ENCODE results near the gene KLHL14. TPM values are rescaled to one million over a fixed set of nuclear protein-coding genes. Genes with fewer than 3 reads are reported as not detected.
A peak's percentile ranks its signal among the peaks of the same experiment; 100 is the strongest.
"Not testable (repeated sequence)": the region's sequence is repeated elsewhere in the genome, so short reads cannot be mapped to it uniquely, and the experiment has no call there.

The KLHL14 gene
- total RNA-seq, 4 donors from 2014 or later, result 18.9 to 36.5 (median 29.3) TPM

DNA sequence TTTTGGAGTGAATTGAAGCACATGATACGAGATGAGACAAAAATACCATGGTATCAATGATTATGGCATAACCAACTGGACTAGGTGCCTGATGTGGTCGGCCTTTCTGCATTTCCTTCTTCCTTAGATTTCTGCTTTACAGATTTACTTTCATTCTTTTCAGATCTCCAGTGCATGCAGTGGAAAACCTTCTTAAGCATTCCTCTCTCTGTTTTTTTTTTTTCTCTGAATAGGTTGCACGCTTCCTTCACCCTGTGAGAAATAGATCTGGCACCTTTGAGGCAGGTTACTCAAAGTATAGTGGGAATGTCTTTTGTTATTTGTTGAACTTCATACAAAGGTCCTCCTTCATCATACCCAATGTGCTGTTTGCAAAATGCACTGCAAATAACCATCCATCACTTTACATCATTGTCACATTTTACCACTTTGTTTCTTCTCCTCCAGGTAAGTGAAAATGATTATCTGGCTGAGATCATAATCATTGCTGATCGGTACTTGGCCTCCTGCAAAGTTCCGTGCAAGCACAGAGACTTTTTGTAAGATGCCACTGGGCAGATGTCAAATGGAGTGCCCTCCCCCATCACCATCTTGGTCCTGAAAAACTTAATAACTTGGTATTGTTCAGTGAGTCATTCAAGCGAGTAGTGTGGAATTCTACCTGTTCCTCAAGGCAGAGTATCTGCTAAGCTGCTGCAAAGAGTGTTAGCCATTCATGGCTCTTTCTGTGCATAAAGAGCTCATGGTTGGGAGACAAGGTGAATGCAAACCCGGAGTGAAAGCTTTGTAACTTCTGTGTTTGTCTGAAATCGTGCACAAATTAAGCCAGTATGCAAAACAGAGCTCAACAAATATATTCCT lies 30.0 kb upstream of the KLHL14 start:
- TF ChIP-seq, protein P1, sequence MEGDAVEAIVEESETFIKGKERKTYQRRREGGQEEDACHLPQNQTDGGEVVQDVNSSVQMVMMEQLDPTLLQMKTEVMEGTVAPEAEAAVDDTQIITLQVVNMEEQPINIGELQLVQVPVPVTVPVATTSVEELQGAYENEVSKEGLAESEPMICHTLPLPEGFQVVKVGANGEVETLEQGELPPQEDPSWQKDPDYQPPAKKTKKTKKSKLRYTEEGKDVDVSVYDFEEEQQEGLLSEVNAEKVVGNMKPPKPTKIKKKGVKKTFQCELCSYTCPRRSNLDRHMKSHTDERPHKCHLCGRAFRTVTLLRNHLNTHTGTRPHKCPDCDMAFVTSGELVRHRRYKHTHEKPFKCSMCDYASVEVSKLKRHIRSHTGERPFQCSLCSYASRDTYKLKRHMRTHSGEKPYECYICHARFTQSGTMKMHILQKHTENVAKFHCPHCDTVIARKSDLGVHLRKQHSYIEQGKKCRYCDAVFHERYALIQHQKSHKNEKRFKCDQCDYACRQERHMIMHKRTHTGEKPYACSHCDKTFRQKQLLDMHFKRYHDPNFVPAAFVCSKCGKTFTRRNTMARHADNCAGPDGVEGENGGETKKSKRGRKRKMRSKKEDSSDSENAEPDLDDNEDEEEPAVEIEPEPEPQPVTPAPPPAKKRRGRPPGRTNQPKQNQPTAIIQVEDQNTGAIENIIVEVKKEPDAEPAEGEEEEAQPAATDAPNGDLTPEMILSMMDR (IDR thresholded peaks at IDR 0.05), result no peak
- TF ChIP-seq POLR2A (IDR thresholded peaks at IDR 0.05), result no peak
- Histone ChIP-seq H3K36me3 (no peaks in the 10 kb centered on the region), H3K27me3 (no peaks in the 10 kb centered on the region), H3K27ac (peak overlapping the region; percentile 62 to 84 (median 75)), H3K9me3 (no peaks in the 10 kb centered on the region), H3K4me3 (replicated peaks in 1 of 3) (no peak overlapping the region), H3K4me1 (peaks cover 35 to 42% of the 10 kb centered on the region in 2 donors)
- DNase-seq, result peak in 1 of 2 donors; percentile 9
- intact Hi-C loops (cut with DNase I), result no loop called here
- 38% methylated on average over 8 of the region's 8 CpGs for WGBS, 2 donors

DNA sequence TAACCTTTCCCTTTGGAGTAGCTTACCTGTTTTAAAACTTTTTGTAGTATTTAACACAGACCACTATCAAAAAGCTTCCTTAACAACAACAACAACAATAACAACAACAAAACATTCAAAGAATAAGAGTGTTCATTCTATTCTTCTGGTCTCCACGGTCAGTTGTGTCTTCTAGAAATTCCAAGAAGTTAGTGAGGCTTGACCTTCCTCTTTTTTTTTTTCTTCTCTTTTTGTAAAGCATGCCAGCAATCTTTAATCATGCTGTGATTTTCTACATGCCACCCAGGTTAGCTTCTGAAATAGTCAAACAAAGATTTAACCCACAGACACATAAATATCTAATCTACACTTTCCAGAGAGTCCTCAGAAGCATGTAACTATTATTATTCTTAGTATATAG lies 28.4 kb upstream of the KLHL14 start:
- H3K9me3 ChIP-seq, result no peaks in the 10 kb centered on the region

GRCh38 chr18:32798209-32798960 lies 25.6 kb upstream of the KLHL14 start:
- intact Hi-C loops (cut with DNase I), result no loop called here
- Histone ChIP-seq H3K27ac (no peak overlapping the region), H3K27me3 (no peaks in the 10 kb centered on the region), H3K4me1 (peaks cover 25% of the 10 kb centered on the region in 2 donors), H3K4me3 (replicated peaks in 1 of 3) (no peak overlapping the region), H3K36me3 (no peaks in the 10 kb centered on the region), H3K9me3 (no peaks in the 10 kb centered on the region)
- DNase-seq, result no peak
- TF ChIP-seq POLR2A (IDR thresholded peaks at IDR 0.05), result no peak
- TF ChIP-seq, protein P1 (IDR thresholded peaks at IDR 0.05), result no peak
- 68% methylated on average over 4 of the region's 4 CpGs for WGBS, 2 donors

More for the DNA sequence above, 28.4 kb upstream of the KLHL14 start:
- intact Hi-C loops (cut with DNase I), result no loop called here
- Histone ChIP-seq H3K27ac (peak overlapping the region; percentile 62 to 84 (median 75)), H3K4me3 (replicated peaks in 1 of 3) (no peak overlapping the region), H3K4me1 (peaks cover 35 to 37% of the 10 kb centered on the region in 2 donors), H3K36me3 (no peaks in the 10 kb centered on the region), H3K27me3 (no peaks in the 10 kb centered on the region)
- WGBS, 2 donors, result 10 to 12% methylated on average over 1 of the region's 1 CpG
- no peak for TF ChIP-seq POLR2A (IDR thresholded peaks at IDR 0.05)
- TF ChIP-seq, protein P1 (IDR thresholded peaks at IDR 0.05), result no peak
- DNase-seq, result no peak

DNA sequence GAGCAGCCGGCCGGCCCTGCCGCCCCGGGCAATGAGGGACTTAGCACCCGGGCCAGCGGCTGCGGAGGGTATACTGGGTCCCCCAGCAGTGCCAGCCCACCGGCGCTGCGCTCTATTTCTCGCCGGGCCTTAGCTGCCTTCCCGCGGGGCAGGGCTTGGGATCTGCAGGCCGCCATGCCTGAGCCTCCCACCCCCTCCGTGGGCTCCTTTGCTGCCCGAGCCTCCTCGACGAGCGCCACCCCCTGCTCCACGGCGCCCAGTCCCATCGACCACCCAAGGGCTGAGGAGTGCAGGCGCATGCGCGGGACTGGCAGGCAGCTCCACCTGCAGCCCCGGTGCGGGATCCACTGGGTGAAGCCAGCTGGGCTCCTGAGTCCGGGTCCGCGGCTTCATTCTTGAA lies 21.8 kb upstream of the KLHL14 start:
- WGBS, 2 donors, result 92 to 95% methylated on average over 15 to 24 of the region's 31 CpGs
- H3K27ac ChIP-seq; H3K4me1 ChIP-seq; H3K36me3 ChIP-seq; H3K4me3 ChIP-seq (replicated peaks in 1 of 3); H3K27me3 ChIP-seq; DNase-seq; H3K9me3 ChIP-seq; intact Hi-C loops (cut with DNase I): not testable (repeated sequence)

DNA sequence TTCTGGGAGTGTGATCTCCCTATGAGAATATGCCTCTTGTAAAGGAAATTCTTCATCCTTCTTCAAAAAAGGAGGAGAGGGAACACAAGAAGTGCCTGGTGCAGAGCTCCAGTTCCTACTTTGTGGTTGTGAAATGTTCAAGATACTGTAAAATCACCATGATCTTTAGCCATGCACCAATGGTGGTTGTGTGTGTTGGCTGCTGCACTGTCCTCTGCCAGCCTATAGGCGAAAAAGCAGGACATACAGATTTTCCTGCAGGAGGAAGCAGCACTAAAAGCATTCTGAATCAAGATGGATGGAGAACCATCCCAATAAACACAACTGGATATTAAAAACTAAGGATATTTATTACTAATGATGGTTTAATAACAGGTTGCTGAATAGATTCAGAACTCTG lies 6.2 kb upstream of the KLHL14 start:
- intact Hi-C loops (cut with DNase I), result no loop called here
- no peak overlapping the region for H3K27ac ChIP-seq
- H3K4me3 ChIP-seq (replicated peaks in 1 of 3), result no peak overlapping the region
- no peaks in the 10 kb centered on the region for H3K36me3 ChIP-seq
- H3K27me3 ChIP-seq, result no peaks in the 10 kb centered on the region
- TF ChIP-seq, protein P1 (IDR thresholded peaks at IDR 0.05), result no peak
- no peak for TF ChIP-seq POLR2A (IDR thresholded peaks at IDR 0.05)
- H3K4me1 ChIP-seq, result peaks cover 16 to 21% of the 10 kb centered on the region in 2 donors
- DNase-seq, result no peak
- 75 to 77% methylated on average over 1 of the region's 1 CpG for WGBS, 2 donors
- no peaks in the 10 kb centered on the region for H3K9me3 ChIP-seq
